A549 (cell line): ENCODE data around the gene KIT. TPM values are rescaled to one million over a fixed set of nuclear protein-coding genes. Genes with fewer than 3 reads are reported as not detected.

Experiments
- ATAC-seq, 2 experiments: fragments of 200-7000 bp in 1 of 2; fragments of >200 bp in 1 of 2; cut with Nextera tagmentation in 1 of 2; cut with Tn5 transposase in 1 of 2; 3 replicates each; pipeline versions ENCODE4 v1.8.0 to v1.9.1; 2018 to 2020; ENCODE audit warnings: mild to moderate bottlenecking in 1 of 2, moderate library complexity in 1 of 2
- CTCF ChIA-PET: fragments of 300-600 bp; sonication (Branson Sonifier 250); formaldehyde crosslinking; extraction: SDS; loops from one replicate; lab custom pipeline; 2021; ENCODE audit warnings: antibody characterized with exemption, inconsistent platforms; lab: Yijun Ruan, JAX
- POLR2A ChIA-PET: fragments of 350-600 bp; formaldehyde crosslinking; extraction: SDS; loops from one replicate; lab custom pipeline; 2021; ENCODE audit warnings: antibody characterized with exemption, inconsistent platforms; lab: Yijun Ruan, JAX
- DNase-seq, 2 experiments: peaks; one replicate each; pipeline versions ENCODE4 v3.0.0 to v3.0.0-alpha.2; 2011 to 2016; ENCODE audit warnings: low read depth in 1 of 2, low spot score in 1 of 2
- FAIRE-seq: peaks from 2 replicates; lab custom pipeline; 2011; peaks lifted over from hg19 to GRCh38; lab: Jason Lieb, UNC
- H3K27ac ChIP-seq, 2 experiments: fragments of >200 bp; sonication (Bioruptor Twin); formaldehyde crosslinking; 3 replicates each; pipeline ENCODE4 v1.5.1; 2016 to 2017
- H3K4me1 ChIP-seq: fragments of >200 bp; sonication (Bioruptor Twin); formaldehyde crosslinking; 3 replicates; pipeline ENCODE4 v1.6.1; 2016
- H3K4me2 ChIP-seq: fragments of >200 bp; sonication (Bioruptor Twin); formaldehyde crosslinking; 3 replicates; pipeline ENCODE4 v1.6.1; 2016
- H3K4me3 ChIP-seq: fragments of >200 bp; sonication (Bioruptor Twin); formaldehyde crosslinking; 3 replicates; pipeline ENCODE4 v1.5.1; 2016
- H3K9me3 ChIP-seq: fragments of >200 bp; sonication (Bioruptor Twin); formaldehyde crosslinking; 3 replicates; pipeline ENCODE4 v1.6.1; 2016
- BHLHE40 ChIP-seq: IDR thresholded peaks from 2 replicates; pipeline ENCODE4 v1.6.1; 2012; ENCODE audit warnings: low read depth, low read length, inconsistent platforms
- CBX2 ChIP-seq: fragments of 200-600 bp; sonication (generic); IDR thresholded peaks from 2 replicates; pipeline ENCODE4 v1.6.1; 2016; ENCODE audit warnings: low read depth, mild to moderate bottlenecking, borderline replicate concordance
- EHF ChIP-seq: fragments of 250-450 bp; sonication (Bioruptor Pico); IDR thresholded peaks from 2 replicates; pipeline ENCODE4 v1.5.0; 2020; ENCODE audit warnings: mild to moderate bottlenecking
- ESRRA ChIP-seq: fragments of 150-350 bp; IDR thresholded peaks from 2 replicates; pipeline ENCODE4 v1.6.1; 2014; ENCODE audit warnings: mild to moderate bottlenecking, low read length, borderline replicate concordance
- FOSB ChIP-seq: fragments of 250-450 bp; sonication (Bioruptor Pico); IDR thresholded peaks from 2 replicates; pipeline ENCODE4 v1.5.0; 2020; ENCODE audit warnings: mild to moderate bottlenecking, moderate library complexity
- FOSL2 ChIP-seq, 2 experiments: fragments of 450-650 bp in 1 of 2; fragments of >200 bp in 1 of 2; sonication (Bioruptor Twin) in 1 of 2; formaldehyde crosslinking; IDR thresholded peaks; 2 replicates each; pipeline versions ENCODE4 v1.5.0 to v1.6.1; 2016 to 2020; ENCODE audit warnings: mild to moderate bottlenecking in 1 of 2, moderate library complexity in 1 of 2
- HDAC2 ChIP-seq: fragments of 200-600 bp; sonication (generic); IDR thresholded peaks from 2 replicates; pipeline ENCODE4 v1.6.1; 2016
- HES2 ChIP-seq: fragments of >200 bp; sonication (Bioruptor Twin); formaldehyde crosslinking; IDR thresholded peaks from 2 replicates; pipeline ENCODE4 v1.6.1; 2016
- HOXA7 ChIP-seq: fragments of 250-450 bp; sonication (Bioruptor Pico); IDR thresholded peaks from 2 replicates; pipeline ENCODE4 v1.5.0; 2020; ENCODE audit warnings: mild to moderate bottlenecking, moderate library complexity
- HOXB13 ChIP-seq: fragments of 250-450 bp; sonication (Bioruptor Pico); IDR thresholded peaks from 2 replicates; pipeline ENCODE4 v1.5.0; 2020; ENCODE audit warnings: low read depth, mild to moderate bottlenecking, moderate library complexity
- JUN ChIP-seq, 2 experiments: fragments of >200 bp; sonication (Bioruptor Twin); formaldehyde crosslinking; IDR thresholded peaks; 2 replicates in 1 of 2; 3 replicates in 1 of 2; pipeline ENCODE4 v1.6.1; 2016 to 2017
- KDM1A ChIP-seq: fragments of 200-600 bp; sonication (generic); IDR thresholded peaks from 2 replicates; pipeline ENCODE4 v1.6.1; 2016; ENCODE audit warnings: low read depth, mild to moderate bottlenecking
- KDM5A ChIP-seq: fragments of 200-600 bp; sonication (generic); IDR thresholded peaks from 2 replicates; pipeline ENCODE4 v1.6.1; 2016; ENCODE audit warnings: antibody characterized with exemption, mild to moderate bottlenecking
- MAFK ChIP-seq: fragments of 450-650 bp; IDR thresholded peaks from 2 replicates; pipeline ENCODE4 v1.6.1; 2014; ENCODE audit not compliant: partially characterized antibody
- MAX ChIP-seq: IDR thresholded peaks from 2 replicates; pipeline ENCODE4 v1.6.1; 2012
- MAZ ChIP-seq: fragments of 150-350 bp; IDR thresholded peaks from 2 replicates; pipeline ENCODE4 v1.6.1; 2014; ENCODE audit warnings: antibody characterized with exemption, low read depth, low read length, borderline replicate concordance
- MYC ChIP-seq: IDR thresholded peaks from 2 replicates; pipeline ENCODE4 v1.6.1; 2012; ENCODE audit warnings: mild to moderate bottlenecking, inconsistent platforms, low read length, improper control_type of control experiment, borderline replicate concordance
- PBX3 ChIP-seq: IDR thresholded peaks from 2 replicates; pipeline ENCODE4 v1.6.1; 2012
- PHF8 ChIP-seq: fragments of 200-600 bp; sonication (generic); IDR thresholded peaks from 2 replicates; pipeline ENCODE4 v1.6.1; 2016; ENCODE audit warnings: low read depth, mild to moderate bottlenecking, antibody characterized with exemption, moderate library complexity, borderline replicate concordance
- POLR2A ChIP-seq: IDR thresholded peaks from 2 replicates; pipeline ENCODE4 v1.6.1; 2012; ENCODE audit warnings: mild to moderate bottlenecking, low read length
- RAD21 ChIP-seq, 2 experiments: fragments of >200 bp in 1 of 2; sonication (Bioruptor Twin) in 1 of 2; formaldehyde crosslinking in 1 of 2; IDR thresholded peaks in 1 of 2; conservative IDR thresholded peaks in 1 of 2; 2 replicates in 1 of 2; 3 replicates in 1 of 2; pipeline ENCODE4 v1.6.1; 2012 to 2018; ENCODE audit warnings: inconsistent platforms in 1 of 2
- TFCP2L1 ChIP-seq: fragments of 250-450 bp; sonication (Bioruptor Pico); IDR thresholded peaks from 2 replicates; pipeline ENCODE4 v1.5.0; 2021; ENCODE audit warnings: mild to moderate bottlenecking
- ZFP36 ChIP-seq: fragments of 450-650 bp; IDR thresholded peaks from 2 replicates; pipeline ENCODE4 v1.6.1; 2014; ENCODE audit warnings: borderline replicate concordance; ENCODE audit not compliant: partially characterized antibody
- ZNF302 ChIP-seq: fragments of 250-450 bp; sonication (Bioruptor Pico); IDR thresholded peaks from 2 replicates; pipeline ENCODE4 v1.9.0; 2021; ENCODE audit warnings: inconsistent platforms, mild to moderate bottlenecking, moderate library complexity
- ZSCAN20 ChIP-seq: fragments of 250-450 bp; sonication (Bioruptor Pico); IDR thresholded peaks from 2 replicates; pipeline ENCODE4 v1.8.0; 2022; ENCODE audit warnings: mild to moderate bottlenecking, moderate library complexity
- WGBS: methylation state at CpG from one replicate; pipeline ENCODE4 v1.1.6; 2017; ENCODE audit errors: missing lambda C conversion rate; 5-methylcytosine and 5-hydroxymethylcytosine counted together
- polyA plus RNA-seq, 4 experiments: library from polyadenylated mRNA; depleted of rRNA in 3 of 4; stranded (reverse); fragments of >200 nt; fragmentation: RNase III in 1 of 4; extraction: RNeasy Plus Mini Kit Qiagen cat#74134 plus additional on column Dnase treatment in 1 of 4; gene quantifications; 2 replicates in 3 of 4; 3 replicates in 1 of 4; pipeline ENCODE4 v1.2.3, GENCODE V29; 2011 to 2017

KIT gene
- polyA plus RNA-seq, 2 of the 4 experiments (the other 2 are of a cell fraction), result not detected

GRCh38 chr4:54727346-54727745 is 69.6 kb downstream of the KIT start (continued):
- no peak for TF ChIP-seq ZNF302 (CRISPR knock-in tag)
- TF ChIP-seq JUN (IDR thresholded peaks at IDR 0.05), result no peak
- TF ChIP-seq ZSCAN20 (CRISPR knock-in tag), result no peak
- TF ChIP-seq FOSL2 (IDR thresholded peaks at IDR 0.05), result no peak
- no peak for TF ChIP-seq FOSL2 (CRISPR knock-in tag; IDR thresholded peaks at IDR 0.05)
- TF ChIP-seq MAFK, result no peak

GRCh38 chr4:54728368-54728767 is 70.6 kb downstream of the KIT start:
- H3K4me1 ChIP-seq, result no peaks in the 10 kb centered on the region
- no peak overlapping the region for H3K27ac ChIP-seq
- ChIA-PET POLR2A (no interaction called here), CTCF (no interaction called here)
- no peak for FAIRE-seq
- H3K9me3 ChIP-seq, result no peaks in the 10 kb centered on the region
- no peak for DNase-seq
- no peak overlapping the region for H3K4me3 ChIP-seq
- WGBS, result 22% methylated on average over 3 of the region's 3 CpGs
- no peak for ATAC-seq
- H3K4me2 ChIP-seq, result no peak overlapping the region
- no peak for TF ChIP-seq EHF (CRISPR knock-in tag)

GRCh38 chr4:54729256-54729655 is 71.5 kb downstream of the KIT start:
- FAIRE-seq (no peak), DNase-seq (no peak), ATAC-seq (no peak)
- Histone ChIP-seq H3K9me3 (no peaks in the 10 kb centered on the region), H3K4me3 (no peak overlapping the region), H3K27ac (no peak overlapping the region), H3K4me1 (no peaks in the 10 kb centered on the region), H3K4me2 (no peak overlapping the region)
- 0% methylated on average over 1 of the region's 1 CpG for WGBS
- POLR2A ChIA-PET, result no interaction called here
- CTCF ChIA-PET, result no interaction called here
- no peak for TF ChIP-seq HES2
- no peak for TF ChIP-seq MYC
- no peak for TF ChIP-seq ZFP36
- no peak for TF ChIP-seq TFCP2L1 (CRISPR knock-in tag)
- no peak for TF ChIP-seq HOXA7 (CRISPR knock-in tag)
- no peak for TF ChIP-seq ZSCAN20 (CRISPR knock-in tag)
- TF ChIP-seq HDAC2, result no peak
- TF ChIP-seq BHLHE40, result no peak
- no peak for TF ChIP-seq RAD21 (conservative IDR thresholded peaks at IDR 0.05 in 1 of 2, IDR thresholded peaks at IDR 0.05 in 1 of 2)

- 30% methylated on average over 3 of the region's 3 CpGs for WGBS
- no peak for TF ChIP-seq TFCP2L1 (CRISPR knock-in tag)
- no peak for TF ChIP-seq MYC
- no peak for TF ChIP-seq BHLHE40
- no peak for TF ChIP-seq HOXB13 (CRISPR knock-in tag)
- TF ChIP-seq KDM1A, result no peak
- no peak for TF ChIP-seq POLR2A
- TF ChIP-seq MAFK, result no peak
- TF ChIP-seq HDAC2, result no peak
- TF ChIP-seq MAX, result no peak
- TF ChIP-seq KDM5A, result no peak
- TF ChIP-seq MAZ, result no peak
- no peak for TF ChIP-seq CBX2
- no peak for TF ChIP-seq PHF8
- TF ChIP-seq FOSB (CRISPR knock-in tag), result no peak
- TF ChIP-seq ESRRA, result no peak
- no peak for TF ChIP-seq PBX3
- POLR2A ChIA-PET, result no interaction called here
- CTCF ChIA-PET, result no interaction called here
- H3K4me3 ChIP-seq, result no peak overlapping the region
- no peaks in the 10 kb centered on the region for H3K4me1 ChIP-seq
- no peak for DNase-seq
- H3K4me2 ChIP-seq, result no peak overlapping the region
- no peak for FAIRE-seq
- H3K9me3 ChIP-seq, result no peaks in the 10 kb centered on the region
- ATAC-seq, result no peak
- no peak overlapping the region for H3K27ac ChIP-seq
These were observed 72.8 kb downstream of the KIT start for GRCh38 chr4:54730581-54730980.
